ENCODE measurements around the gene AUTS2. TPM values are rescaled to one million over a fixed set of nuclear protein-coding genes. Genes with fewer than 3 reads are reported as not detected.

Gene AUTS2
- total and polyA plus RNA-seq, 9 of the 15 experiments (the other 6 are each of a cell fraction or from before 2014, with no cell fraction given) = 0.58 TPM; not detected in 8

GRCh38 chr7:70700941-70701425 is 1102.7 kb downstream of the AUTS2 start:
- Histone ChIP-seq H3K4me1 (replicated peaks in 1 of 2; ENCODE audit: control insufficient read depth in 2 of 2, insufficient read depth in 2 of 2, low read length in 2 of 2) (no peaks in the 10 kb centered on the region), H3K27me3 (ENCODE audit: control insufficient read depth in 2 of 2, insufficient read depth in 2 of 2, low read length in 2 of 2) (peaks cover 6 to 19% of the 10 kb centered on the region in 2 experiments; a peak in 3 of 5 replicates), H3K36me3 (ENCODE audit: control insufficient read depth, insufficient read depth, low read length) (no peaks in the 10 kb centered on the region), H3K9me3 (replicated peaks; ENCODE audit: control insufficient read depth, insufficient read depth, low read depth, low read length) (no peaks in the 10 kb centered on the region), H3K27ac (ENCODE audit: extremely low read depth, low read depth, low read length) (no peak overlapping the region), H3K9me1 (ENCODE audit: control insufficient read depth, insufficient read depth, low read length) (no peaks in the 10 kb centered on the region), H3K9ac (ENCODE audit: insufficient read depth in 1 of 2, low read depth in 2 of 2, low read length in 2 of 2) (no peak overlapping the region), H4K20me1 (replicated peaks; ENCODE audit: control insufficient read depth, insufficient read depth, low read length) (no peaks in the 10 kb centered on the region), H3K79me2 (ENCODE audit: control insufficient read depth, insufficient read depth, low read length) (no peaks in the 10 kb centered on the region), H2AFZ (ENCODE audit: low read depth, low read length) (no peak overlapping the region), H3K4me2 (ENCODE audit: insufficient read depth, low read length) (no peak overlapping the region), H3K4me3 (no peak overlapping the region)
- ChIA-PET CTCF (ENCODE audit: low intra/inter-chr PET ratio) (no interaction called here), POLR2A (interaction anchor here (0.6 kb wide), 1 partner anchor 34 kb away, joined by 4 read pairs; no protein-coding TSS in a partner anchor)
- no peak for ATAC-seq
- 0% methylated on average over 6 of the region's 6 CpGs for WGBS (ENCODE audit: insufficient coverage, low coverage, missing lambda C conversion rate)
- no peak for TF ChIP-seq SIN3A (IDR thresholded peaks at IDR 0.05; ENCODE audit: borderline replicate concordance in 2 of 2, control insufficient read depth in 1 of 2, low read depth in 2 of 2, low read length in 2 of 2)
- no peak for TF ChIP-seq ZBTB9 (CRISPR knock-in tag; IDR thresholded peaks at IDR 0.05)
- no peak for TF ChIP-seq CLOCK (CRISPR knock-in tag; IDR thresholded peaks at IDR 0.05; ENCODE audit: borderline replicate concordance)
- TF ChIP-seq TBL1XR1 (IDR thresholded peaks at IDR 0.05; ENCODE audit: low read length in 2 of 2) = no peak
- TF ChIP-seq FOXA1 (IDR thresholded peaks at IDR 0.05; ENCODE audit: borderline replicate concordance) = no peak
- TF ChIP-seq, protein P1, sequence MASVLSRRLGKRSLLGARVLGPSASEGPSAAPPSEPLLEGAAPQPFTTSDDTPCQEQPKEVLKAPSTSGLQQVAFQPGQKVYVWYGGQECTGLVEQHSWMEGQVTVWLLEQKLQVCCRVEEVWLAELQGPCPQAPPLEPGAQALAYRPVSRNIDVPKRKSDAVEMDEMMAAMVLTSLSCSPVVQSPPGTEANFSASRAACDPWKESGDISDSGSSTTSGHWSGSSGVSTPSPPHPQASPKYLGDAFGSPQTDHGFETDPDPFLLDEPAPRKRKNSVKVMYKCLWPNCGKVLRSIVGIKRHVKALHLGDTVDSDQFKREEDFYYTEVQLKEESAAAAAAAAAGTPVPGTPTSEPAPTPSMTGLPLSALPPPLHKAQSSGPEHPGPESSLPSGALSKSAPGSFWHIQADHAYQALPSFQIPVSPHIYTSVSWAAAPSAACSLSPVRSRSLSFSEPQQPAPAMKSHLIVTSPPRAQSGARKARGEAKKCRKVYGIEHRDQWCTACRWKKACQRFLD (CRISPR knock-in tag; IDR thresholded peaks at IDR 0.05) = no peak
- no peak for TF ChIP-seq CHD4 (IDR thresholded peaks at IDR 0.05; ENCODE audit: insufficient read depth, insufficient replicate concordance, low read depth, low read length, poor library complexity, severe bottlenecking)
- TF ChIP-seq, protein P2, sequence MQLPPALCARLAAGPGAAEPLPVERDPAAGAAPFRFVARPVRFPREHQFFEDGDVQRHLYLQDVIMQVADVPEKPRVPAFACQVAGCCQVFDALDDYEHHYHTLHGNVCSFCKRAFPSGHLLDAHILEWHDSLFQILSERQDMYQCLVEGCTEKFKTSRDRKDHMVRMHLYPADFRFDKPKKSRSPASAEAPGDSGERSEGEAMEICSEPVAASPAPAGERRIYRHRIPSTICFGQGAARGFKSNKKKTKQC (CRISPR knock-in tag; IDR thresholded peaks at IDR 0.05) = no peak
- DNase-seq (ENCODE audit: extremely low read depth in 1 of 4, low spot score in 3 of 4) = no peak
- BruUV-seq (replicated peaks) = no TSS peak
- in situ Hi-C loops (cut with MboI) = no loop called here
- FAIRE-seq = no peak
- intact Hi-C loops (cut with micrococcal nuclease) = no loop called here
